IMR-90 (cell line): ENCODE results near the gene ADRA2C. TPM values are rescaled to one million over a fixed set of nuclear protein-coding genes. Genes with fewer than 3 reads are reported as not detected.

Experiments used
- ATAC-seq: fragments of 200-7000 bp; cut with Tn5 transposase; 2 replicates; pipeline ENCODE4 v1.9.1; 2020; ENCODE audit warnings: low read depth, mild to moderate bottlenecking, moderate library complexity
- BruUV-seq: library from RNA; stranded (reverse); fragments of 400-500 nt; replicated peaks from 2 replicates; lab custom pipeline; 2021; lab: Mats Ljungman, UMichigan
- CTCF ChIA-PET: fragments of 300-600 bp; formaldehyde crosslinking; extraction: SDS; loops from one replicate; lab custom pipeline; 2021; ENCODE audit warnings: antibody characterized with exemption; lab: Yijun Ruan, JAX
- POLR2A ChIA-PET: fragments of 300-600 bp; sonication (Branson Sonifier 250); formaldehyde crosslinking; loops from one replicate; lab custom pipeline; 2022; ENCODE audit warnings: antibody characterized with exemption; ENCODE audit not compliant: unreplicated experiment; lab: Charles Lee
- DNase-seq: peaks from one replicate; pipeline ENCODE4 v3.0.0; 2013
- H2AFZ ChIP-seq: replicated peaks from 2 replicates; pipeline ENCODE3; 2013; ENCODE audit warnings: low read length, mild to moderate bottlenecking; ENCODE audit not compliant: poor library complexity
- H2AK5ac ChIP-seq: 2 replicates; pipeline ENCODE4 v1.6.1; 2013; ENCODE audit warnings: low read depth, low read length, inconsistent platforms
- H2AK9ac ChIP-seq: replicated peaks from 2 replicates; pipeline ENCODE3; 2013; ENCODE audit warnings: mild to moderate bottlenecking, low read depth, low read length, moderate library complexity; ENCODE audit not compliant: poor library complexity
- H2BK120ac ChIP-seq: 2 replicates; pipeline ENCODE4 v1.6.1; 2013; ENCODE audit warnings: low read depth, low read length, inconsistent platforms
- H2BK15ac ChIP-seq: 3 replicates; pipeline ENCODE4 v1.6.1; 2013; ENCODE audit warnings: low read depth, low read length, inconsistent platforms
- H2BK20ac ChIP-seq: 2 replicates; pipeline ENCODE4 v1.6.1; 2013; ENCODE audit warnings: low read depth, mild to moderate bottlenecking, inconsistent platforms, low read length, moderate library complexity
- H2BK5ac ChIP-seq: 2 replicates; pipeline ENCODE4 v1.6.1; 2013; ENCODE audit warnings: mild to moderate bottlenecking, low read depth, low read length, inconsistent platforms; ENCODE audit not compliant: poor library complexity, severe bottlenecking
- H3K14ac ChIP-seq: replicated peaks from 2 replicates; pipeline ENCODE4 v1.6.1; 2013; ENCODE audit warnings: low read depth, low read length, inconsistent platforms
- H3K18ac ChIP-seq: 2 replicates; pipeline ENCODE4 v1.6.1; 2013; ENCODE audit warnings: low read depth, low read length, control low read depth
- H3K23ac ChIP-seq: 2 replicates; pipeline ENCODE4 v1.6.1; 2013; ENCODE audit warnings: low read depth, low read length, inconsistent platforms
- H3K27ac ChIP-seq: 2 replicates; pipeline ENCODE4 v1.5.1; 2013; ENCODE audit warnings: mild to moderate bottlenecking, control low read depth, low read length; ENCODE audit not compliant: insufficient read depth
- H3K27me3 ChIP-seq: 2 replicates; pipeline ENCODE4 v1.6.1; 2013; ENCODE audit warnings: low read length; ENCODE audit not compliant: control insufficient read depth, insufficient read depth
- H3K36me3 ChIP-seq: 2 replicates; pipeline ENCODE4 v1.6.1; 2013; ENCODE audit warnings: low read length, mixed read lengths; ENCODE audit not compliant: control insufficient read depth, insufficient read depth
- H3K4ac ChIP-seq: 2 replicates; pipeline ENCODE4 v1.6.1; 2013; ENCODE audit warnings: low read depth, low read length, inconsistent platforms
- H3K4me1 ChIP-seq: 2 replicates; pipeline ENCODE4 v1.6.1; 2013; ENCODE audit warnings: low read length, mixed read lengths; ENCODE audit not compliant: control insufficient read depth, insufficient read depth
- H3K4me2 ChIP-seq: 2 replicates; pipeline ENCODE4 v1.6.1; 2013; ENCODE audit warnings: low read depth, mild to moderate bottlenecking, control low read depth, low read length, moderate library complexity
- H3K4me3 ChIP-seq: 2 replicates; pipeline ENCODE4 v1.5.1; 2013; ENCODE audit warnings: low read depth, mild to moderate bottlenecking, control low read depth, low read length, moderate library complexity; ENCODE audit not compliant: insufficient read depth
- H3K56ac ChIP-seq: 2 replicates; pipeline ENCODE4 v1.6.1; 2013; ENCODE audit warnings: low read length, inconsistent platforms; ENCODE audit not compliant: insufficient read depth; ENCODE audit errors: extremely low read depth
- H3K79me1 ChIP-seq, 2 experiments: 2 replicates each; pipeline ENCODE4 v1.6.1; 2013; ENCODE audit warnings: low read length in 2 of 2, inconsistent platforms in 1 of 2, low read depth in 1 of 2
- H3K9ac ChIP-seq: 2 replicates; pipeline ENCODE4 v1.6.1; 2013; ENCODE audit warnings: low read depth, low read length, control low read depth
- H3K9me1 ChIP-seq: 2 replicates; pipeline ENCODE4 v1.6.1; 2013; ENCODE audit warnings: low read length, inconsistent platforms; ENCODE audit not compliant: insufficient read depth
- H3K9me3 ChIP-seq: 2 replicates; pipeline ENCODE4 v1.6.1; 2013; ENCODE audit warnings: low read length; ENCODE audit not compliant: control insufficient read depth, insufficient read depth
- H4K20me1 ChIP-seq: 2 replicates; pipeline ENCODE4 v1.6.1; 2013; ENCODE audit warnings: low read length, inconsistent platforms; ENCODE audit not compliant: insufficient read depth
- H4K5ac ChIP-seq: 2 replicates; pipeline ENCODE4 v1.6.1; 2013; ENCODE audit warnings: mild to moderate bottlenecking, low read depth, low read length, control low read depth
- H4K8ac ChIP-seq, 2 experiments: 2 replicates each; pipeline ENCODE4 v1.6.1; 2013; ENCODE audit warnings: low read depth in 2 of 2, low read length in 2 of 2, control low read depth in 1 of 2, inconsistent platforms in 1 of 2
- H4K91ac ChIP-seq: 2 replicates; pipeline ENCODE4 v1.6.1; 2013; ENCODE audit warnings: low read depth, low read length, inconsistent platforms; ENCODE audit not compliant: insufficient read depth
- MAFK ChIP-seq: IDR thresholded peaks from 2 replicates; pipeline ENCODE4 v1.6.1; 2012; ENCODE audit warnings: low read depth, low read length, improper control_type of control experiment
- RFX5 ChIP-seq: IDR thresholded peaks from 2 replicates; pipeline ENCODE4 v1.8.0; 2012; ENCODE audit warnings: low read depth, mild to moderate bottlenecking, low read length, moderate library complexity
- WGBS, 2 experiments: methylation state at CpG; one replicate each; pipeline versions ENCODE4 v1.1.5 to v1.1.7; 2013; ENCODE audit warnings: missing lambda C conversion rate in 2 of 2; ENCODE audit not compliant: insufficient read length in 1 of 2; ENCODE audit errors: extremely low coverage in 2 of 2; 5-methylcytosine and 5-hydroxymethylcytosine counted together
- dilution Hi-C: fragments of 300-500 bp; cut with HindIII; formaldehyde crosslinking; loops from one replicate; pipeline ENCODE4 v1.14.3; 2018; ENCODE audit warnings: low sequenced_read_pairs; ENCODE audit not compliant: unreplicated experiment
- in situ Hi-C: fragments of 300-500 bp; cut with MboI; formaldehyde crosslinking; loops from 3 replicates; pipeline ENCODE4 v1.14.3; 2019; ENCODE audit warnings: low sequenced_read_pairs, inconsistent platforms, mixed read lengths
- intact Hi-C: fragments of 100-400 bp; cut with micrococcal nuclease; formaldehyde crosslinking; loops from 2 replicates; pipeline ENCODE4 v1.10.0; 2022
- polyA plus RNA-seq, 3 experiments: library from polyadenylated mRNA; depleted of rRNA; stranded (reverse); fragments of >200 nt; gene quantifications; 2 replicates each; pipeline ENCODE4 v1.2.3, GENCODE V29; 2012; ENCODE audit warnings: low replicate concordance in 1 of 3
- total RNA-seq: library from RNA; depleted of rRNA; stranded (reverse); fragments of >200 nt; gene quantifications from 2 replicates; pipeline ENCODE4 v1.2.3, GENCODE V29; 2012

ADRA2C gene
- total and polyA plus RNA-seq, 2 of the 4 experiments (the other 2 are of a cell fraction): under 0.01 to 0.14 TPM

- ChIA-PET CTCF (no interaction called here), POLR2A (no interaction called here)
- Histone ChIP-seq H2AFZ (no peak overlapping the region), H4K8ac (no peak overlapping the region), H4K20me1 (no peaks in the 10 kb centered on the region), H3K23ac (no peak overlapping the region), H2BK20ac (no peak overlapping the region), H3K79me1 (no peaks in the 10 kb centered on the region), H3K18ac (no peak overlapping the region), H3K4ac (no peak overlapping the region), H3K4me1 (no peaks in the 10 kb centered on the region), H3K9ac (no peak overlapping the region), H3K9me3 (no peaks in the 10 kb centered on the region), H3K4me2 (no peak overlapping the region), H2AK5ac (no peak overlapping the region), H2BK5ac (no peak overlapping the region), H2BK15ac (no peak overlapping the region), H4K5ac (no peak overlapping the region), H2BK120ac (no peak overlapping the region), H2AK9ac (no peak overlapping the region), H3K36me3 (no peaks in the 10 kb centered on the region), H3K4me3 (no peak overlapping the region), H3K27me3 (peaks cover 21% of the 10 kb centered on the region), H3K9me1 (no peaks in the 10 kb centered on the region), H4K91ac (no peak overlapping the region), H3K56ac (no peak overlapping the region), H3K14ac (no peak overlapping the region), H3K27ac (no peak overlapping the region)
- BruUV-seq: no TSS peak
- dilution Hi-C loops: no loop called here
- no peak for ATAC-seq
- DNase-seq: no peak
- in situ Hi-C loops: no loop called here
- 57% methylated on average over 1 of the region's 5 CpGs; no CpG with 5 or more reads in 1 of the 2 experiments for WGBS, 2 experiments
- TF ChIP-seq RFX5 (no peak), MAFK (peak; percentile 74)
- intact Hi-C loops: no loop called here
Observed at GRCh38 chr4:3808597-3808996, 42.4 kb downstream of the ADRA2C start.
